ENCODE measurements around the gene RNF112. TPM values are rescaled to one million over a fixed set of nuclear protein-coding genes. Genes with fewer than 3 reads are reported as not detected.
"Not testable (repeated sequence)": the region's sequence is repeated elsewhere in the genome, so short reads cannot be mapped to it uniquely, and the experiment has no call there.

Gene RNF112
- total RNA-seq, 1 experiment from 2014 or later: 0.18 TPM

DNA sequence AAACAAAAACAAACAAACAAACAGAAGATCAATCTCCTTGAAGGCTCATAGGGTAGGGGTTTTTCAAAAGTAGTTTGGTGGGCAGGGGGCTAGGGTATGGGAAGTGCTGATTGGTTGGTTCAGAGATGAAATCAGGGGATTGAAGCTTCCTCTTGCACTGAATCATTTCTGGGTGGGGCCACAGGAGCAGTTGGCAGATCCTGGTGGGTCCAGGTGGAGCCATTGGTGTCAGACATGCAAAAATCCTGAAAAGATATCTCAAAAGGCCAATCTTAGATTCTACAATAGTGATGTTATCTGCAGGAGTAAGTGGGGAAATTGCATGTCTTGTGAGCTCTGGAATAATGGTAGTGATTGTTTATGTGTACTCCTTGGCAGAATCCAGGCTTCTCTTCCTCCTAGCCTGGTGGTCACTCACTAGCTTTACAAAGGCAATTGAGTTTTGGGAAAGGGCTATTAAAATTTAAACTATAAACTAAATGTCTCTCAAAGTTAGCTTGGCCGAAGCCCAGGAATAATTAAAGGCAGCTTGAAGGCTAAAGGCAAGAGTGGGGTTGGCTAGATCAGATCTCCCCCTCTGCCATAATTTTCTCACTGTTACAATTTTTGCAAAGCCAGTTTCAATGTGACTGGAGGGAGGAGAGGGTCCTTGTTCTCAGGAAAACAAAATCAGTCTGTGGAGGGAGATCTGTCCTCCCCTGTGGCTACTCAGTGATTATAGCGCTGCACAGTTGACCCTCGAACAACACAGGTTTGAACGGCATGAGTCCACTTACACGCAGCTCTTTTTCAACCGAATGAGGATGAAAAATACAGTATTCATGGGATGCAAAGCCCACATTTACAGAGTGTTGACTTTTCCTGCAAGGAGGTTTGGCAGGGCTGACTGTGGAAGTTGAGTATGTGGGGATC is 45.2 kb downstream of the RNF112 start:
- Histone ChIP-seq H3K4me1 (ENCODE audit: insufficient read depth, low read length) (no peaks in the 10 kb centered on the region), H3K9ac (ENCODE audit: low read length) (no peak overlapping the region), H2AFZ (ENCODE audit: low read length) (no peak overlapping the region), H3K9me2 (replicated peaks; ENCODE audit: low read length) (no peaks in the 10 kb centered on the region), H3K4me3 (ENCODE audit: low read length) (no peak overlapping the region), H3K79me2 (ENCODE audit: low read length) (no peaks in the 10 kb centered on the region), H3K27ac (ENCODE audit: low read length) (no peak overlapping the region), H3K9me3 (ENCODE audit: low read length) (no peaks in the 10 kb centered on the region), H3K27me3 (ENCODE audit: low read length) (0 out of 2 replicates have a peak, but pooled peaks cover 6% of the 10 kb centered on the region), H4K20me1 (ENCODE audit: low read length) (no peaks in the 10 kb centered on the region), H3K36me3 (ENCODE audit: low read depth, low read length) (no peaks in the 10 kb centered on the region), H3F3A (ENCODE audit: low read length, unreplicated experiment) (no peaks in the 10 kb centered on the region), H3K4me2 (ENCODE audit: low read length) (no peak overlapping the region)
- ATAC-seq (no peak), DNase-seq (no peak)
- ChIA-PET POLR2A (ENCODE audit: unreplicated experiment) (no interaction called here), CTCF (interaction anchor here (0.6 kb wide), 2 partner anchors 185 to 308 kb away, joined by 3 read pairs; no protein-coding TSS in a partner anchor)
- BruUV-seq (replicated peaks): no TSS peak
- intact Hi-C loops (cut with micrococcal nuclease): no loop called here
- TF ChIP-seq, protein P1, sequence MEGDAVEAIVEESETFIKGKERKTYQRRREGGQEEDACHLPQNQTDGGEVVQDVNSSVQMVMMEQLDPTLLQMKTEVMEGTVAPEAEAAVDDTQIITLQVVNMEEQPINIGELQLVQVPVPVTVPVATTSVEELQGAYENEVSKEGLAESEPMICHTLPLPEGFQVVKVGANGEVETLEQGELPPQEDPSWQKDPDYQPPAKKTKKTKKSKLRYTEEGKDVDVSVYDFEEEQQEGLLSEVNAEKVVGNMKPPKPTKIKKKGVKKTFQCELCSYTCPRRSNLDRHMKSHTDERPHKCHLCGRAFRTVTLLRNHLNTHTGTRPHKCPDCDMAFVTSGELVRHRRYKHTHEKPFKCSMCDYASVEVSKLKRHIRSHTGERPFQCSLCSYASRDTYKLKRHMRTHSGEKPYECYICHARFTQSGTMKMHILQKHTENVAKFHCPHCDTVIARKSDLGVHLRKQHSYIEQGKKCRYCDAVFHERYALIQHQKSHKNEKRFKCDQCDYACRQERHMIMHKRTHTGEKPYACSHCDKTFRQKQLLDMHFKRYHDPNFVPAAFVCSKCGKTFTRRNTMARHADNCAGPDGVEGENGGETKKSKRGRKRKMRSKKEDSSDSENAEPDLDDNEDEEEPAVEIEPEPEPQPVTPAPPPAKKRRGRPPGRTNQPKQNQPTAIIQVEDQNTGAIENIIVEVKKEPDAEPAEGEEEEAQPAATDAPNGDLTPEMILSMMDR (conservative IDR thresholded peaks at IDR 0.05; ENCODE audit: low read depth, low read length): no peak
- TF ChIP-seq EZH2 (IDR thresholded peaks at IDR 0.05; ENCODE audit: low read length, unreplicated experiment): no peak
- no peak for TF ChIP-seq EZH2phosphoT487 (IDR thresholded peaks at IDR 0.05; ENCODE audit: borderline replicate concordance, low read length)

- Histone ChIP-seq H3K4me1 (ENCODE audit: insufficient read depth, low read length) (no peaks in the 10 kb centered on the region), H3K4me2 (ENCODE audit: low read length) (no peak overlapping the region), H3K79me2 (ENCODE audit: low read length) (no peaks in the 10 kb centered on the region), H3K9me3 (ENCODE audit: low read length) (no peaks in the 10 kb centered on the region), H3K4me3 (ENCODE audit: low read length) (no peak overlapping the region), H3F3A (ENCODE audit: low read length, unreplicated experiment) (no peaks in the 10 kb centered on the region), H3K36me3 (ENCODE audit: low read depth, low read length) (no peaks in the 10 kb centered on the region), H3K9ac (ENCODE audit: low read length) (no peak overlapping the region), H4K20me1 (ENCODE audit: low read length) (no peaks in the 10 kb centered on the region), H2AFZ (ENCODE audit: low read length) (no peak overlapping the region), H3K27me3 (ENCODE audit: low read length) (0 out of 2 replicates have a peak, but pooled peaks cover 6% of the 10 kb centered on the region), H3K27ac (ENCODE audit: low read length) (no peak overlapping the region), H3K9me2 (replicated peaks; ENCODE audit: low read length) (no peaks in the 10 kb centered on the region)
- TF ChIP-seq EZH2 (IDR thresholded peaks at IDR 0.05; ENCODE audit: low read length, unreplicated experiment): no peak
- TF ChIP-seq EZH2phosphoT487 (IDR thresholded peaks at IDR 0.05; ENCODE audit: borderline replicate concordance, low read length): no peak
- TF ChIP-seq, protein P1 (conservative IDR thresholded peaks at IDR 0.05; ENCODE audit: low read depth, low read length): no peak
- BruUV-seq (replicated peaks): no TSS peak
- DNase-seq (no peak), ATAC-seq (no peak)
- ChIA-PET CTCF (no interaction called here), POLR2A (ENCODE audit: unreplicated experiment) (interaction anchor here (0.6 kb wide), 2 partner anchors 20 to 25 kb away, joined by 3 read pairs; no protein-coding TSS in a partner anchor)
- intact Hi-C loops (cut with micrococcal nuclease): no loop called here
These were observed 46.0 kb downstream of the RNF112 start for GRCh38 chr17:19457046-19457445.

- Histone ChIP-seq H3K27ac (ENCODE audit: low read length) (no peak overlapping the region), H3F3A (ENCODE audit: low read length, unreplicated experiment) (no peaks in the 10 kb centered on the region), H3K4me1 (ENCODE audit: insufficient read depth, low read length) (no peaks in the 10 kb centered on the region), H4K20me1 (ENCODE audit: low read length) (no peaks in the 10 kb centered on the region), H3K36me3 (ENCODE audit: low read depth, low read length) (no peaks in the 10 kb centered on the region), H3K9me2 (replicated peaks; ENCODE audit: low read length) (no peaks in the 10 kb centered on the region), H3K4me3 (ENCODE audit: low read length) (no peak overlapping the region), H3K9me3 (ENCODE audit: low read length) (no peaks in the 10 kb centered on the region), H3K27me3 (ENCODE audit: low read length) (0 out of 2 replicates have a peak, but pooled peaks cover 6% of the 10 kb centered on the region), H3K79me2 (ENCODE audit: low read length) (no peaks in the 10 kb centered on the region), H3K9ac (ENCODE audit: low read length) (no peak overlapping the region), H3K4me2 (ENCODE audit: low read length) (no peak overlapping the region), H2AFZ (ENCODE audit: low read length) (no peak overlapping the region)
- intact Hi-C loops (cut with micrococcal nuclease): no loop called here
- no peak for ATAC-seq
- no peak for DNase-seq
- POLR2A ChIA-PET (ENCODE audit: unreplicated experiment): interaction anchor here (0.6 kb wide), 2 partner anchors 20 to 26 kb away, joined by 3 read pairs; no protein-coding TSS in a partner anchor
- TF ChIP-seq, protein P1 (conservative IDR thresholded peaks at IDR 0.05; ENCODE audit: low read depth, low read length): no peak
- TF ChIP-seq EZH2 (IDR thresholded peaks at IDR 0.05; ENCODE audit: low read length, unreplicated experiment) (no peak), EZH2phosphoT487 (IDR thresholded peaks at IDR 0.05; ENCODE audit: borderline replicate concordance, low read length) (no peak)
- CTCF ChIA-PET: no interaction called here
- BruUV-seq (replicated peaks): no TSS peak
These were observed 46.8 kb downstream of the RNF112 start for GRCh38 chr17:19457830-19458271.

- ATAC-seq; H4K20me1 ChIP-seq (ENCODE audit: low read length); intact Hi-C loops (cut with micrococcal nuclease); H3K27ac ChIP-seq (ENCODE audit: low read length); H3K4me1 ChIP-seq (ENCODE audit: insufficient read depth, low read length); CTCF ChIA-PET; H3K27me3 ChIP-seq (ENCODE audit: low read length); H3K4me3 ChIP-seq (ENCODE audit: low read length); POLR2A ChIA-PET (ENCODE audit: unreplicated experiment); H3K9me2 ChIP-seq (replicated peaks; ENCODE audit: low read length); H3K4me2 ChIP-seq (ENCODE audit: low read length); H3K79me2 ChIP-seq (ENCODE audit: low read length); BruUV-seq (replicated peaks); H3K9ac ChIP-seq (ENCODE audit: low read length); H3K36me3 ChIP-seq (ENCODE audit: low read depth, low read length); H2AFZ ChIP-seq (ENCODE audit: low read length); H3F3A ChIP-seq (ENCODE audit: low read length, unreplicated experiment); H3K9me3 ChIP-seq (ENCODE audit: low read length); DNase-seq: not testable (repeated sequence)
These were observed 47.4 kb downstream of the RNF112 start for GRCh38 chr17:19458481-19458880.
